ENCODE data around the gene HOMER2.
A peak's percentile ranks its signal among the peaks of the same experiment; 100 is the strongest.
"Not testable (repeated sequence)": the region's sequence is repeated elsewhere in the genome, so short reads cannot be mapped to it uniquely, and the experiment has no call there.

HOMER2 gene

GRCh38 chr15:82964890-82965289 is 12.4 kb upstream of the HOMER2 start:
- DNase-seq: no peak

DNA sequence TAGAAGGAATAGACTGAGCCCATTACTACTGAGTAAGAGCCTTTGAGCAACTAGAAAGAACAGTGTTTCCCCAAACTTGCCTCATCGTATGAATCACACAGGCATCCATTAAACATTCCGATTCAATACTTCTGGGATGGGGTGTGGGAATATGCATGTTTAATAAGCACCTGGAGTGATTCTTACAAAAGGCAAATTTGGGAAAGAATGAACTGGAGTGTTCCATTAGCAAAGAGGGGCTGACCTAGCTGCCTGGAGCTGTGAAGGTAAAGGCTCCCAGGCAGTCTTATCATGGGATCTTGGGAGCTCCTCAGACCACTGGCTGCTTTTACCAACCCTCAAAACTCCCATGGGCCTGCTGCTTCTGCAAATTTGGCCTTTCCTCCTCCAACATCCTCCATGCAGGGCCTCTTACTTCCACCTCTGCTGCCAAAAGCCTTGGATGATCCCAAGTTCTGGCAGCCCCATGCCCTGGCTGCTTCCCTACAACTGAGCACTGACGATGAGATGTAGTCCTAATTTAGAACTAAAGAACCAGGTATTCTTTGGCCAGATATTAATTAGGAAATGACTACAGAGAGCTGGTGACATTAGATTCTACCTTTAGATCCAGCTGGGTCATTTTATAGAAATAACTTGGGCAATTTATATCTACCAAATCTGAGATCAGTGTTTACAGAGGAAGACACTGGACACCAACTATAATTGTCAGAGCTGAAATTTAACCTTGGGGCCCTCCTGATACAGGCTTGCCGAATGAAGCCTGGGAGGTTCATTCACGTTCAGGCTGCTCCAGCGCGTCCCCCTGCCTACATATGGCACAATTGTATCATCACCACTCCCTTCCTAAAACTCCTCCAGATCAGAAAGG is 11.2 kb upstream of the HOMER2 start:
- no peak for DNase-seq

GRCh38 chr15:82960766-82961165 is 8.2 kb upstream of the HOMER2 start:
- DNase-seq: no peak

- no peak for DNase-seq
Measured at GRCh38 chr15:82959423-82959822, 6.9 kb upstream of the HOMER2 start.

- DNase-seq: no peak
Measured at GRCh38 chr15:82958638-82959037, 6.1 kb upstream of the HOMER2 start.

- DNase-seq: no peak
Measured at GRCh38 chr15:82951472-82952157, 905 bp downstream of the HOMER2 start.

GRCh38 chr15:82950746-82951370 is 1.7 kb downstream of the HOMER2 start:
- peak in 1 of 5 donors; percentile 9 for DNase-seq

DNA sequence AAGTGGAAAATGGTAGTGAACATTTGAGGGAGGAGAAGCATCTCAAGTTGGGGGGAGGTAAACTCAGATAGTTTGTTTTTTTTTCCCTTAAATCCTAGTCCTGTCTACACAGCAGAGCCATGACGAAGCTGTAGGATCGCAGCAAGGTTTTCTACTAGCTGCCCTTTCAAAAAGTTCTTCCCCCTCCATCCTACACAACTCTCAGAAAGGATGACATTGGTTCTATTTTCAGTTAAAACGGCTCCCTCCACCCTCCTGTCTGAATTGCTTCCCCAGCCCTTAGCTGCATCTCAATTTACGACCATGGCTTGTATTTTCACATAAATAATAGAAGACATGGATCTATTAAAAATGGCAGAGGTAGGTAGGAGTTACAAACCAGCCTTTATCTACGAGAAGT is 2.2 kb downstream of the HOMER2 start:
- DNase-seq: no peak

- no peak for DNase-seq
Measured at GRCh38 chr15:82946155-82946701, 6.3 kb downstream of the HOMER2 start.

DNA sequence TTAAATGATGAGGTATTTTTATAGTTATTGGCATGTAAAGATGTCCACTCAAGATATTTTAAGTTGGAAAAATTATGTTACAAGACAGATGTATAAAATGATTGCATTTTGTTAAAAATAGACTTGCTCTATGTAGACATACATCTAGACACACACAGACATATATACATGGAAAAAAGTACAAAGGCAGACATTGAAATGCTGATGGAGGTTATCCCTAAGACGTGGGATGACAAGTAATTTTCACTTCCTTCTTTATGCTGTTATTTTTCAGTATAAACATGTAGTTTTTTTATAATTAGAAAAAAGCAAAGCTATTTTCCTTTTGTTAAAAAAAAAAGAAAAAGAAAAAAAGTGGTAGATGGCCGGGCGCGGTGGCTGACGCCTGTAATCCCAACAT is 7.2 kb downstream of the HOMER2 start:
- DNase-seq: no peak

GRCh38 chr15:82944821-82945220 is 7.7 kb downstream of the HOMER2 start:
- DNase-seq: no peak

- no peak for DNase-seq
Measured at GRCh38 chr15:82944056-82944455, 8.5 kb downstream of the HOMER2 start.

DNA sequence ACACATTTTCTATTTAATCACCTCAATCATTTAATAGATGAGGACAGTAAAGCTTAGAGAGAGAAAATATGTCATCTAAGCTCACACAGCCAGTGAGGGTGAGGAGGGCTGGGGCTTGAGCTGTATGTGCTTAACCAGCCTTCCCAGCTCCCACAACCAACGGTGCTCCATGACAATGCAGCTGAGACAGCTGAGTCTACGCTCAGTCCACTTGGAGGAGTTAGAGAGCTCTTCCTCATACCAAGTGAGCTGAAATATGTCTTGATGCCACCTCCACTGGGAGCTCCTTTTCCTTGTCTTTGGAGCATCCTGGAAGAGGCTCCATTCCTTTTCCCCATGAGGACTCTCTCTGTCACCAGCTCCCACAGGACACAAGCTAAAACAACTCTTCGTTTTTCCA is 9.3 kb downstream of the HOMER2 start:
- no peak for DNase-seq

DNA sequence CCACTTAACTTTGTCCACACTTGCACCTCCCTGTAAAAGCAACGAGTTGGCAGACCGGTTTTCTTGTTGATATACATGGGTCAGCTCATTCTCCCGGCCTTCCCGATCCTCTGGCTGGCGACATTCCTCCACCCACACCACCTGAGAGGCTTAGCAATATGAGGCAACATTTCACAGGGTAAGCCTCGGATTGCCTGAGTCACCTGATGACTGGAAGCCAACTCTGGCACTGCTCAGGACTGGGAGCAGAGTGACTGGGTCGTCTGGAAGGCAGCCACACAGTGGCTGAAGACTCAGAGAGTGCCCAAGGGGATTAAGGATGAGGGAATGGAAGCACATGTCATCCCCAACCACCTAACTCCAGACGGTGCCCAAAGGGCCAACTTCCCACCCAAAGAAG is 9.8 kb downstream of the HOMER2 start:
- DNase-seq: no peak

DNA sequence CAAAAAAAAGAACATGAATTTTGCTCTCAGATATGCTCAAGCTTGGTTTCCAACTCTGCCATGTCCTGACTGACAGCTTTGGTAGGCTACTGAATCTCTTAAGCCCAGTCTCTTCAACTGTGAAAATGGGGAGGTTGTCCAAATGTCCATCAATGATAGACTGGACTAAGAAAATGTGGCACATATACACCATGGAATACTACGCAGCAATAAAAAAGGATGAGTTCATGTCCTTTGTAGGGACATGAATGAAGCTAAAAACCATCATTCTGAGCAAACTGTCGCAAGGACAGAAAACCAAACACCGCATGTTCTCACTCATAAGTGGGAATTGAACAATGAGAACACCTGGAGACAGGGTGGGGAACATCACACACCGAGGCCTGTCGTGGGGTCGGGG is 12.8 kb downstream of the HOMER2 start:
- DNase-seq: not testable (repeated sequence)

- no peak for DNase-seq
Measured at GRCh38 chr15:82937712-82938058, 14.8 kb downstream of the HOMER2 start.

DNA sequence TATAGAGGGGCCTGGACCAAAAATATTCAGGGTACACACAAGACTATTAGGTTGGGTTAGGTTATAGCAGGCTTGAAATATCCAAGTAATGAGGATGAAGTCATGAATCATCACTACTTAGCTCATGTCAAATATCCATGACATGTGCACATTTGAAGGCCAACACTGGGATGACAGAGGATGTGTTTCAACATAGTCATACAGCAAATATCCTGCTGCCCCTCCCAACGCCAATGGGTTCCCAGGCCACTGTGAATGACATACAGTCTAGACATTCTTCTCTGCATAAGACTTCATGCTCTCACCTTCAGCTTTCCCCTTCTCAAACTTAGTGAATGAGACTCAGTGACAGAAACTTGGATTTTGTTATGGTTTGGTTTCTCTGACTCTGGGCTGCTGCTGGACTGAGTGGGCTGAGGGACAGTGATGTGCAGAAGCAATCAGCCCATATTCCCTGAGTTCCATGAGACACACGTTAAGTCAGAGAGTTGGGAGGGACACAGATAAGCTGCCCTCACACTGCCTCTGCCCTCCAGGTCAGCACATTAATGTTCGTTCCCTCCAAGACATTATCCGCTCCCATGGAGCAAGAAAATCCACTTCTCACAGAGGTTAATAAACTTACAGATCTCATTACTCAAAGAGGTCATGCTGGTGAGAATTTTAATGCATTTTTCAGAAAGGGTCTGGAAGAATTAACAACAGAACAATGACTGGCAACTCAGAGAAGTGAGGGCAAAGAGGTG is 15.4 kb downstream of the HOMER2 start:
- no peak for DNase-seq

- DNase-seq: no peak
Measured at GRCh38 chr15:82935382-82935781, 17.1 kb downstream of the HOMER2 start.

DNA sequence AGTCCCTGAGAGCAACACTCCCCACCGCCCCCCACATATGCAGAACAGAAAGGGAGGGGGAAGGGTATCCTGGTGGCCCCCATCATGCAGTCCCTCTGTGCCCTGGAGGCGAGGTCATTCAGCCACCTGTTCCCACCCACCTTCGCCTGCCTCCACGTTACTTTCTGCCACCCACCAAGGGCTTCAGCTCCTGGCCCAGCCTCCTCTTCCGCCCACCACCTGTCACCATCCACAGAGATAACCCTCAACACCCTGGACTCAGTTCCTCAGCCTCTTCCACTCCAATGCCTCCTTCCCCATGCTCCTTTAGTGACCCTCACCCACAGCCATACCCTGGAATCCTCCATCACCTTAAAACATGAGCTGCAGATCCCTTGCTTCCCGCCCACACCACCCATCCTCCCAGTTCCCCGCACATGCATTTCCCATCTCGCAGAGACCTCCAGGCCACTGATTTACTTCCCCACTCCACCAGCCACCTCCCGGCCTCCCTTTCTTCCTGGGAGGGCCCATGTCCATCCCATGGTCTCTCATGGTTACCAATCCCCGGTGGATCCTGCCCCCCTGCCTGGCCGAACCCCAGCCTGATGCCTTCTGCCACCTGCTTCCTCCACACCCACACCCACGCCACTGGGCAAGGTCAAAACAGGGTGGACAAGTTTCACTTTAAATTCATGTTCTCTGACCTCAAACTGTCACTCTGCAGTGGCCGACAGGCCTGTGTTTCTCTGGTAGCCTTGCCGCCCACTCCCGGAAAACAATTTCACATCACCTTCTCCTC is 18.2 kb downstream of the HOMER2 start:
- DNase-seq: no peak

- no peak for DNase-seq
Measured at GRCh38 chr15:82933576-82933975, 18.9 kb downstream of the HOMER2 start.

DNA sequence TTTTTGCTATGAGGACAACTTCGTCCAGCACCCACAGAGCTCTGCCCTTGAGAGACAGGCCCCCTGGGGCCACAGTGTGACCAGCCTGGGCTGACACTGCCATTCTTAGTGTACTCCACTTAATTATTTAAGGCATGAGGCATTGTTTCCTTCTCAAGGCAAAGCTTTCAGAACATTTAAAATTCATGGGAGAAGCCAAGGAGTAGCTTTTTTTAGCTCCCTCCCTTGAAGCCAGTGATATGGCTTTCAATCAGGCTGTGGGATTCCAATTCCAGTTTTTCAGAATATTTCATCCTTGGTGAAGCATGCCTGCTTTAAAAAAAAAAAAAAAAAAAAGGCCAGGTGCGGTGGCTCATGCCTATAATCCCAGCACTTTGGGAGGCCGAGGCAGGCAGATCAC is 21.3 kb downstream of the HOMER2 start:
- DNase-seq: no peak

- DNase-seq: no peak
Measured at GRCh38 chr15:82930461-82930860, 22.1 kb downstream of the HOMER2 start.

All from T-helper 1 cell (primary cell).